NCI-H146 treated with DMSO at 0.1 percent for 48 hours (cell line): ENCODE data around the gene MTMR6.
"Not testable (repeated sequence)": the region's sequence is repeated elsewhere in the genome, so short reads cannot be mapped to it uniquely, and the experiment has no call there.

ENCODE experiments used
- DNase-seq: peaks from one replicate; lab custom pipeline; 2025; ENCODE audit not compliant: unreplicated experiment; lab: John Stamatoyannopoulos, UW

Gene MTMR6

GRCh38 chr13:25286969-25287961 lies at the start of gene MTMR6:
Gene MTMR6 (minus strand): TSS chr13:25287488. CDS start chr13:25287247, 241 bp downstream.
- DNase-seq, result peak; percentile 71

DNA sequence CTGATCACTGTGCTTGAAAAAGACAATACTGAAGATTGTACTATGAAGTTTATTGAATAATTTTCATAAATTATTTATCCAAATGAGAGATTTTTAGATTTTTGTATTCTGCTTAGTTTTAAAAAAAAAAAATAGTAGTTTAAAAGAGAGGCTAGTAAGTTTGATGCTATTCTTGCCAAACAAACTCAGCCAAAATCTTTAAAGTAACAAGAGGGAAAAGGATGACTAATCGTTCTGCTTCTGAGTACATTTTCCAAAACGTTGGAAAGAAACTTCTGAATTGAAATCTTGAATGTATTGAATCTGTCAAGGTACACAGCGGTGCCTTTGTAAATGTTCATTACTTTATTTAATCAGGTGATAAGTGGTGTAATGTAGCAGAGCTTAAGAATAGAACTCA lies 48.6 kb upstream of the MTMR6 start:
- no peak for DNase-seq

DNA sequence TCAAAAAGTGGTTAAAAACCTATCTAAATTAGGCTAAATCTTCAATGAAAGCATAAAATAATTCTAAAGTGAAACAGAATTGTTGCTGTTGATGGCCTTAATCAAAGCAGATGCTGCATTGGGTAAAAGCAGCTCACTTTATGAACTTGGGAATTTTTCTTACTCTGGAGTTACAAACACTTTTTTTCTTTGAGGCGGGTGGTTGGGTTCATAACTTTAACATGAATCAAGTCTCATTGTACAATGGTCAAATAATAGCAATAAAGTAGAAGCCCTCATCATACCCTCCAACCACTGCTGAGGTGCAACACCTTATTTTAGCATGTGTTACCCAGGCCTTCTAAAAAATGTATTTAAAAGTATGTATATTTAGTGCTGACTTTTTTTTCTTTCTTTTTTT lies 43.3 kb upstream of the MTMR6 start:
- DNase-seq, result no peak

- no peak for DNase-seq
These were observed 42.4 kb upstream of the MTMR6 start for GRCh38 chr13:25329706-25330105.

- no peak for DNase-seq
These were observed 36.8 kb upstream of the MTMR6 start for GRCh38 chr13:25324100-25324499.

DNA sequence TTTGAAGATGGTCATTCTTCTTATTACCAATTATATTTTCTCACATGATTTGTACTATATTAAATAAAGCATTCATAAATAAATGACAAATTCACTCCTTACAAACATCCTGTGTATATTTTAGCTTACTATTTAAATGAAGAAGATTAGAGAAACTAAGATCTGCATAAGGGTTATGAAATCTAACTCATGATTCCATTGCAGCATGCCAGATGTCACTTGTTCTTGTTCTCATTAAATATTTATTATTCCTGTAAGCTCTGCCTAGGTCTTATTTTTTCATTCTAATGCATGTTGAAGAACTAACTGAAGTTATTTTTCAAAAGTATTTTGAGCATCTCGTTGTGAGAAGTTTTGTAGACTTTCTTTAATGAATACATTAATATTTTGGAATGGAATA lies 32.5 kb upstream of the MTMR6 start:
- DNase-seq, result no peak

- DNase-seq, result not testable (repeated sequence)
These were observed 31.7 kb upstream of the MTMR6 start for GRCh38 chr13:25318946-25319345.

DNA sequence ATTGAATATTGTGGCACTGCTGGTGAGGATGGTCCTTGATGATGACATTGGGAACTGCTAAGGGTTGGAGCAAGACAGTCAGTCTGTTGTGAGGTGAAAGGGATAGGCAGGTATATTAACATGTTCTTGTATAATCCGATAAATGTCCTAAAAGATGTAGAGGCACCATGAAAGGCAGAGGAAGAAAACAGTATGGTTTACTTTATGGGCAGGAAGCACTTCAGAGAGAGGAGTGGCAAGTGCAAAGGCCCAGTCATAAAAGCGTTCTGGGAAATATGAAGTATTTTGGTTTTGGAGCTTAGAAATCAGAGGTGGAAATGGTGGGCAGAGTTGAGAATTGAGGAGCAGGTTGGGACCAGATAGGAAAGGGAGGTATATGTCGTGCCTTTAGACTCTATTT lies 23.6 kb upstream of the MTMR6 start:
- DNase-seq, result no peak

DNA sequence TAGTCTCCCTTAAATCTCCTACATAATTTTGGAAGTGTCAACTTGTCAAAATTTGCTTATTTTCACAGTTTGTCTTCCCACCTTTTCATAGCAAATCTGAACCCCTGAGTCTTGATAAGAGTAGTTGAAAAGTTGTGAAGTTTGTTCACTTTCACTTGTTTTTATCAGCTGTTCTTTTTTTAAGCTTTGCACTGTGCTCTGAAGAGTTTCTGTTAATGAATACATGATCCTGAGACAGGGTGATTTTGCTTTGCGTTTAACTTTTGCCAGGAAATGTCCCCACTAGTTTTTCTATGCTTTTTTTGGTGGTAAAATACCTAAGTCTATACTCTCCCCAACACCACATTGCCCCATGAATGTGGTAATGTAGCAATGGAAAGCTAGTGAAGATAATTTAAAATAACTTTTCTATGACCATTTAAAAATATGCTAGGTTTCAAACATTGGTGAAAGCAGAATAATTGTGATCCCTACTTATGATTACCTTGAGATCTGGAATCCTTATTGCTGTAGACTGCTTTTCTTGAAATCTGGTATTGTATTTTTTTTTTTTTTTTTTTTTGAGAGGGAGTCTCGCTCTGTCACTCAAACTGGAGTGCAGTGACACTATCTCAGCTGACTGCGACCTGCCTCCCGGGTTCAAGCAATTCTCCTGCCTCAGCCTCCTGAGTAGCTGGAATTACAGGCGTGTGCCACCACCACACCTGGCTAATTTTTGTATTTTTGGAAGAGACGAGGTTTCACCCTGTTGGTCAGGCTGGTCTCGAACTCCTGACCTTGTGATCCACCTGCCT lies 19.6 kb upstream of the MTMR6 start:
- no peak for DNase-seq

- no peak for DNase-seq
These were observed 14.8 kb upstream of the MTMR6 start for GRCh38 chr13:25302121-25302520.

GRCh38 chr13:25301347-25302113 lies 14.2 kb upstream of the MTMR6 start, which contains the start of gene NUP58:
Gene NUP58 (plus strand): TSS chr13:25301625. CDS start chr13:25301774, 149 bp downstream.
- DNase-seq, result peak; percentile 76

DNA sequence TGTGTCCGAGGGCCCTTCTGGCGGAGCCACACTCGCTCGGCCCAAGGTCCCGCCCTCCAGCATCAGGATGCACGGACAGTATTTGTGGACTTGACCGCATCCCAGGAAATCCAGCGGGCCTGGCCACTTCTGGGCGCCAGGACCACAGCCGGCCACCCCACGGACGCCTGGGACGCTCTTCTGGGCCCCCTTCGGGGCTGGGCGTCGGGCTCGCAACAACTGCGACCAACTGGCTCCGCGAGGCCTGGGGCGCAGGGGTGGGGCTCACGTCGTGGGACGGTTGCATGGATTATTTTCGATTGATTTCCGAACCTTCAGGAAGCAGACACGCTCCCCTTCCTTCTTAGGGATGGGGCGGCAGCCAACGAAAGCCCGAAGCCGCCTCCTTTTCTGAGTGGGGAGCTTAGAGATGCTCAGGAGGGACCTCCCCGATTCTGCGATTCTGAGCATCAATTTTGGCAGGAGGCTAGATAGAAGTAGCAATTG lies 13.6 kb upstream of the MTMR6 start:
- no peak for DNase-seq

- DNase-seq, result no peak
These were observed 8.4 kb upstream of the MTMR6 start for GRCh38 chr13:25295701-25296100.

DNA sequence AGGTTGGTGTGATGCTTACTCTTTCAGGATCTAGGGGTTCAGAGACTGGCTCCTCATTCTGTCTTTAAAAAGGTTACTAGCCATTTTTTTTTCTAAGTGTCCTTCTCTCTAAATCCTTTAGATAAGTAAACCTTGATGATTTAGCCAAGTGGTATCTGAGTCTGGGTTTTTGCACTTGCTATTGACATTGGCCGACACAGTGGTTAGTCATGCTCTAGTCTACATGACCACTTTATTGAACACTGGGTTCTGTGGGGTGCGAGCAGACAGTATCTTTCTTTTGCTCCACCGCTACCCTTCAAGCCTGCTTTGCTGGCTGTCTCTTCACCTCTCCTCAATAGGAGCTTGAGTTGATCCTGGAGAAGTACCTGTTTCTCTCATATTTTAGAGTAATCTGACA lies 7.9 kb upstream of the MTMR6 start:
- no peak for DNase-seq

DNA sequence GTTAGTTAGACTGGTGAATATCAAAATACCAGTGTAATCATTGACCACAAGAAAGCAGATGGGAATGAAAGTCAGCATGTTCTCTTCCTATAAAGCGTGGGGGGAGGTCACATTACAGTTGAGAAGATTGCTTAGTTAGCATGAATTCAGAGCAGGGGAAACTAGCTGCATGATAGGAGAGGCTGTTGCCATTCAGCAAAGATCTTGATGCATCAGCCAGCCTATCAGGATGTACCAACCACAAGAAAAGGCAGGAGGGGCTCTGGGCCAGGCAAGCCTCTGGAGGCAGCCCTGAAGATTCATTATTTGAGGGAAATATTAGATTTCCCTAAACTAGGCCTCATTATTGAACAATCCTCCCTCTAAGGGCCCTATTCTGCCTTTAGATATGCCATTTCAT lies 5.0 kb upstream of the MTMR6 start:
- DNase-seq, result peak; percentile 27

GRCh38 chr13:25291691-25292090 lies 4.4 kb upstream of the MTMR6 start:
- DNase-seq, result no peak

GRCh38 chr13:25288966-25289365 lies 1.7 kb upstream of the MTMR6 start:
- DNase-seq, result no peak

DNA sequence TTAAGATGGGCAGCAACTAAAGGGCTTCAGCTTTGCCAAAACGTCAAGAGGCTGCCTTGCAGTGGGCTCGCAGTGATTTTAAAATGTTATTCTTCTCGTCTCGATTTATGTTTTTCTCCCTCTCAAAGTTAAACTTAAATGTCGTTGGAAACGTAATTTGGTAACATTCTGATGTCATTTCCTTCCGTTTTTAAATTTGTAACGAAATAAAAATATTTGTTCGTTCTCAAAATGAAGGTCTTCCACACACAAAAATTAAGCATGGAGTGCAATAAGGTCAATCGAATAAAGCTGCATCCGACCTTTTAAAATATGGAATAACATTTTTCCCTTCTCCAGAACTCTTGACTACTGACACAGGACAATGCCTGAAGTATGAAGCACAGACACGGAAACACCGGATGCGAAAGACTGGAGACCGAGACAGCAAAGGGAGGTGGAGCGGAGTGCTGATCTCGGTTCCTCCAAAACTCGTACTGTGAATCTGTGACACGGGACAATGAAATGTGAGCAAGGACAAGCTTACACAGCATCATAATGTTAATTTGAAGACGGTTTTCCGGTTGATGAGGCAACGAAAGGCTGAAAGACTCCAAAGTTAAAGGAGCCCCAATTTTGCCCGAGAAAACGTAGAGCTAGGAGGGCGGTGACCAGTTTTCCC lies 850 bp downstream of the MTMR6 start:
- peak; percentile 28 for DNase-seq

DNA sequence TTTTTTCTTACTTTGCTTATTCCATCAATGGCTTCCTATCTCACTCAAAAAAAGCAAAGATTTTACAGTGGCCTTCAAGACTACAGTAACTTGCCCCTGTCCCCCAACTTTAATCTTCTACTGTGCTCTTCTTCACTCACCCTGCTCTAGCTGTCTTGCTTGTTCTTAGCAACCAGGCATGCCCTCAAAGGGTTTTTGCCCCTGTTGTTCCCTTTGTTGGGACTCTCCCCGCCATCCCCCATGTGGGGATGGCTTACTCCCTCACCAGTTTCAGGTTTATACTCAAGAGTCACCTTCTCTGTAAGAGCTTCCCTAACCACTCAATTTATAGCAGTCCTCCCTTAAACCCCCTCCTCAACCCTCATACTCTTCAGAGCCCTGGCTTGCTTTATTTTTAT lies 5.4 kb downstream of the MTMR6 start:
- DNase-seq, result no peak

GRCh38 chr13:25281193-25281934 lies 5.9 kb downstream of the MTMR6 start:
- DNase-seq, result no peak
